ENCODE results near the gene VPS26B.
A peak's percentile ranks its signal among the peaks of the same experiment; 100 is the strongest.
"Not testable (repeated sequence)": the region's sequence is repeated elsewhere in the genome, so short reads cannot be mapped to it uniquely, and the experiment has no call there.

The VPS26B gene

GRCh38 chr11:134260983-134261382 is 36.5 kb downstream of the VPS26B start:
- DNase-seq = no peak

GRCh38 chr11:134261626-134262488 is 37.4 kb downstream of the VPS26B start:
- DNase-seq = peak; percentile 43

- no peak for DNase-seq
Measured at GRCh38 chr11:134264966-134265764, 40.7 kb downstream of the VPS26B start.

- DNase-seq = no peak
Measured at GRCh38 chr11:134266440-134266839, 42.0 kb downstream of the VPS26B start.

GRCh38 chr11:134266841-134267251 is 42.4 kb downstream of the VPS26B start:
- DNase-seq = no peak

- DNase-seq = no peak
Measured at GRCh38 chr11:134267461-134267860, 43.0 kb downstream of the VPS26B start.

- DNase-seq = no peak
Measured at GRCh38 chr11:134267966-134268365, 43.5 kb downstream of the VPS26B start.

- DNase-seq = peak; percentile 58
Measured at GRCh38 chr11:134270250-134270714, 45.8 kb downstream of the VPS26B start.

- DNase-seq = no peak
Measured at GRCh38 chr11:134271978-134272377, 47.5 kb downstream of the VPS26B start.

- no peak for DNase-seq
Measured at GRCh38 chr11:134272381-134273316, 48.2 kb downstream of the VPS26B start.

GRCh38 chr11:134273317-134273712 is 48.8 kb downstream of the VPS26B start:
- DNase-seq = no peak

GRCh38 chr11:134275188-134275533 is 50.7 kb downstream of the VPS26B start:
- no peak for DNase-seq

- DNase-seq = peak; percentile 86
Measured at GRCh38 chr11:134275534-134276395, 51.3 kb downstream of the VPS26B start, which contains the start of gene GLB1L3. TSS of gene GLB1L3 (plus strand) at chr11:134276379. CDS start at chr11:134276741, 362 bp downstream.

GRCh38 chr11:134276396-134277182 is 52.1 kb downstream of the VPS26B start:
- DNase-seq = peak; percentile 28

GRCh38 chr11:134277183-134278001 is 52.9 kb downstream of the VPS26B start:
- no peak for DNase-seq

GRCh38 chr11:134278356-134278755 is 53.9 kb downstream of the VPS26B start:
- DNase-seq = no peak

GRCh38 chr11:134281635-134282034 is 57.2 kb downstream of the VPS26B start:
- DNase-seq = not testable (repeated sequence)

GRCh38 chr11:134282121-134283045 is 57.9 kb downstream of the VPS26B start:
- DNase-seq = no peak

Measured in activated CD4-positive, alpha-beta T cell treated with anti-CD3 and anti-CD28 coated beads, Interleukin-2, amount 50 U/mL, for 16 hours (primary cell).